ENCODE results near the gene DLGAP3. TPM values are rescaled to one million over a fixed set of nuclear protein-coding genes. Genes with fewer than 3 reads are reported as not detected.

The DLGAP3 gene
- total RNA-seq, 1 donor from 2014 or later: not detected

DNA sequence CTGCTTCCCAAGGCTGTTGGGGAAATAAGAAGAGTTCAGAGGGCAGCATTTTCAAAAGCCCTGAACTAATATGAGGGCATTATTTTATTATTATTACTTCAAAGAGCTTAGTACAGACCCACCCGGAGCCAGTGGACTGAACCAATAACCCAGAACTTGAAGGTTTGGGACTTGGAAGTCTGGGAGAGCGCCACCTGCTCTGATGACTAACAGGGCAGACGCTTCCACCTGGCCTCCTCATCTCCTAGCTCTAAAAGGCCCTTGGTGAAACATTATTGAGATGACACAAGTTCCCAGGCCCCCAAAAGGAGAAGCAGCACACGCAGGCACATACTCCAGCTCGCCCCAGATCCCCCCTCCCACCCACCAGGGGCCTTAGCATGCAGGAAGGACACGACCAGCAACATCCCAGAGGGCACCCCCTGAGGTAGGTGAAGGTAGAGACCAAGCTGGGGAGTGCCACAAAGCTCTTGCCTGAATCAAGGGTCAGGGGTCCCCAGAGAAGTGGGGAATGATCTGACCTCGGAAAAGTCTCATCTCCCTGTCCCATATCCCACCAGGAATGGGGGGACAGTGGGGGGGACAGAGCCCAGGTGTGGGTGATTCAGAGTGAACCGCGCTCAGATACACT lies 1.3 kb downstream of the DLGAP3 start:
- TF ChIP-seq POLR2A (IDR thresholded peaks at IDR 0.05): no peak
- TF ChIP-seq POLR2AphosphoS5 (IDR thresholded peaks at IDR 0.05; ENCODE audit: insufficient read depth in 1 of 2, low read depth in 1 of 2): no peak
- TF ChIP-seq, protein P1, sequence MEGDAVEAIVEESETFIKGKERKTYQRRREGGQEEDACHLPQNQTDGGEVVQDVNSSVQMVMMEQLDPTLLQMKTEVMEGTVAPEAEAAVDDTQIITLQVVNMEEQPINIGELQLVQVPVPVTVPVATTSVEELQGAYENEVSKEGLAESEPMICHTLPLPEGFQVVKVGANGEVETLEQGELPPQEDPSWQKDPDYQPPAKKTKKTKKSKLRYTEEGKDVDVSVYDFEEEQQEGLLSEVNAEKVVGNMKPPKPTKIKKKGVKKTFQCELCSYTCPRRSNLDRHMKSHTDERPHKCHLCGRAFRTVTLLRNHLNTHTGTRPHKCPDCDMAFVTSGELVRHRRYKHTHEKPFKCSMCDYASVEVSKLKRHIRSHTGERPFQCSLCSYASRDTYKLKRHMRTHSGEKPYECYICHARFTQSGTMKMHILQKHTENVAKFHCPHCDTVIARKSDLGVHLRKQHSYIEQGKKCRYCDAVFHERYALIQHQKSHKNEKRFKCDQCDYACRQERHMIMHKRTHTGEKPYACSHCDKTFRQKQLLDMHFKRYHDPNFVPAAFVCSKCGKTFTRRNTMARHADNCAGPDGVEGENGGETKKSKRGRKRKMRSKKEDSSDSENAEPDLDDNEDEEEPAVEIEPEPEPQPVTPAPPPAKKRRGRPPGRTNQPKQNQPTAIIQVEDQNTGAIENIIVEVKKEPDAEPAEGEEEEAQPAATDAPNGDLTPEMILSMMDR (IDR thresholded peaks at IDR 0.05): no peak
- Histone ChIP-seq H3K27me3 (peaks cover 12% of the 10 kb centered on the region), H3K36me3 (no peaks in the 10 kb centered on the region), H3K27ac (no peak overlapping the region), H3K4me1 (peaks cover 14% of the 10 kb centered on the region), H3K9me3 (no peaks in the 10 kb centered on the region), H3K4me3 (no peak overlapping the region)
- intact Hi-C loops (cut with DNase I): no loop called here
- DNase-seq (ENCODE audit: extremely low spot score in 2 of 2): peak in 1 of 2 donors; percentile 52

DNA sequence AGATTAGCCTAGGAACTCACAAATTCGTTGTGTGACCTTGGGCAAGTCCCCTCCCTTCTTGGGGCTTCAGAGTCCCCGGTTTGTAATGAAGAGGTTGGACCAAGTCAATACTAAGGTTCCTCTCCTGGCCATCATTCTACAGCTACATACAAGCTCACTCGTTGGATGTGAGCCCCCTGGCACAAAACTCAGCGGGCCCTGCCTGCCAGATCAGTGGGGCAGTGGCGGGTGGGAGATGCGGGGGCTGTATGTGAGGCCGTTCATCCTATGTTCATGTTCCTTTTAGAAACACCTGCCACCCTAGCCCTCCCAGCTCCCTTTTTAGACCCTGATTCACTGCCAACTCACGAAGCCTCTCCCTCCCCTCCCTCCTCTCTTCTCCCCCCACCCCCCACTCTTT lies 2.1 kb downstream of the DLGAP3 start:
- TF ChIP-seq, protein P1 (IDR thresholded peaks at IDR 0.05): no peak
- no peak for TF ChIP-seq POLR2AphosphoS5 (IDR thresholded peaks at IDR 0.05; ENCODE audit: insufficient read depth in 1 of 2, low read depth in 1 of 2)
- TF ChIP-seq POLR2A (IDR thresholded peaks at IDR 0.05): no peak
- no peak overlapping the region for H3K27ac ChIP-seq
- H3K4me1 ChIP-seq: peaks cover 14% of the 10 kb centered on the region
- intact Hi-C loops (cut with DNase I): no loop called here
- H3K4me3 ChIP-seq: no peak overlapping the region
- H3K27me3 ChIP-seq: peaks cover 12% of the 10 kb centered on the region
- no peaks in the 10 kb centered on the region for H3K9me3 ChIP-seq
- no peaks in the 10 kb centered on the region for H3K36me3 ChIP-seq
- DNase-seq (ENCODE audit: extremely low spot score in 2 of 2): peak in 1 of 2 donors; percentile 64

DNA sequence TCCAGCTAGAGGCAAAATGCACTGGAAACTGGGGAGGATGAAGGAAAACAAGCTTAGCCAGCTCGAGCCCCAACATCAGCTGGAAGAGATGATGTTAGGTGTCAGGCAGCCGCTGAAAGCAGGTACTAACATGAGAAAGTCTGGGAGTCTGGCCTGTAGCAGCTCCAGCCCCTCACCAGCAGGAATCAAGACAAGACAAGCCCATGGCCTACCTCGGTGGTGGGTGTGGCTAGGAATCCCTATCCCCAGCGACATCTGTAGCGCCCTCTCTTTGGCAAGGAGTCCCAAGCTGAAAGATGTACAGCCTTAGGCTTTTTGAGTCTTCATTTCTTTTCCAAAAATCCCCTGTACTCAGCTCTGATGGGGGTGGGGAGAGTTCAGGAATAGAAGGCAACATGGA lies 2.6 kb downstream of the DLGAP3 start:
- no peak for TF ChIP-seq POLR2A (IDR thresholded peaks at IDR 0.05)
- TF ChIP-seq POLR2AphosphoS5 (IDR thresholded peaks at IDR 0.05; ENCODE audit: insufficient read depth in 1 of 2, low read depth in 1 of 2): no peak
- TF ChIP-seq, protein P1 (IDR thresholded peaks at IDR 0.05): no peak
- DNase-seq (ENCODE audit: extremely low spot score in 2 of 2): no peak
- Histone ChIP-seq H3K4me1 (peaks cover 14% of the 10 kb centered on the region), H3K27me3 (peaks cover 12% of the 10 kb centered on the region), H3K36me3 (no peaks in the 10 kb centered on the region), H3K27ac (no peak overlapping the region), H3K9me3 (no peaks in the 10 kb centered on the region), H3K4me3 (no peak overlapping the region)
- intact Hi-C loops (cut with DNase I): no loop called here

DNA sequence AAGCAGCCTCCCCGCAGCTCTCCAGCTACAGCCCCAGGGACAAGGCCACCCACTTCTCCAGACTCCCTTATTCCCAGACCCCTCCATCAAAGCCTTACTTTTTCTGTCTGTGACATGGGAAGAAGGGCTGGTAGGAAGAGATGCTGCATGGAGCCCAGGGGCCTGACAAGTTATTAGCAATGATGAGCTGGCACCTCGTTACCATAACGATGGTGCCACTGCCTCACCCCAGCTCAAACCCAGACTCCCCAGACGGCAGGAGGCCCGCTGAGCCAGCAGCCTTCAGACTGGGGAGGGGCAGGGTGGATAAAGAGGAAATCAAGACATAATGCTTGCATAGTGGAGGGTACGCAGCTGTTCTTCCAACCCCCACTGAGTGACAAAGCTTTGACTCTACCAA lies 3.3 kb downstream of the DLGAP3 start:
- peaks cover 12% of the 10 kb centered on the region for H3K27me3 ChIP-seq
- TF ChIP-seq, protein P1 (IDR thresholded peaks at IDR 0.05): no peak
- TF ChIP-seq POLR2AphosphoS5 (IDR thresholded peaks at IDR 0.05; ENCODE audit: insufficient read depth in 1 of 2, low read depth in 1 of 2): no peak
- TF ChIP-seq POLR2A (IDR thresholded peaks at IDR 0.05): no peak
- H3K36me3 ChIP-seq: no peaks in the 10 kb centered on the region
- intact Hi-C loops (cut with DNase I): no loop called here
- no peak overlapping the region for H3K27ac ChIP-seq
- H3K9me3 ChIP-seq: no peaks in the 10 kb centered on the region
- no peak overlapping the region for H3K4me3 ChIP-seq
- peak in 1 of 2 donors; percentile 37 for DNase-seq (ENCODE audit: extremely low spot score in 2 of 2)
- peaks cover 14% of the 10 kb centered on the region for H3K4me1 ChIP-seq

DNA sequence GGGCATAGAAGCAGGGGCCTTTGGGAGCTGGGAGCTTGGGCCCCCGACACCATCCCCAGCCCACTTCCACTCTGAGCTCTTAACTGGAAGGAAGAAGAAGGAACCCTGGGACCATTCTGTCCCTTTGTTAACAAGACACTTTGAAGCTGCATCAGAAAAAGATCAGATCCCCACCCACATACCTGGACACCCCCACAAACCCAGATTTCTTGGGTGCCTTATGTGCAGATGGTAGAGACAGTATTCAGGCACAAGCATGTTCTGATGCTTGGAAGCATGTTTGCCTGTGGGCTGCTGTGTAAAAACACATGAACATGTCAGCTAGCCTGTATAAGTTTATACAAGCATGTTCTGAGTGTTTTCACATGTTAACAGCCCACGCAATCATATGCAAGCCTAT lies 3.7 kb downstream of the DLGAP3 start:
- H3K4me3 ChIP-seq: no peak overlapping the region
- peaks cover 14% of the 10 kb centered on the region for H3K4me1 ChIP-seq
- no peaks in the 10 kb centered on the region for H3K36me3 ChIP-seq
- peak in 1 of 2 donors; percentile 22 for DNase-seq (ENCODE audit: extremely low spot score in 2 of 2)
- H3K9me3 ChIP-seq: no peaks in the 10 kb centered on the region
- TF ChIP-seq POLR2A (IDR thresholded peaks at IDR 0.05): no peak
- TF ChIP-seq, protein P1 (IDR thresholded peaks at IDR 0.05): no peak
- no peak overlapping the region for H3K27ac ChIP-seq
- peaks cover 12% of the 10 kb centered on the region for H3K27me3 ChIP-seq
- intact Hi-C loops (cut with DNase I): no loop called here
